HL-60/S4 (cell line): ENCODE results near the gene PPP1R3E.

Source experiments
- in situ Hi-C: fragments of 300-500 bp; cut with MboI; formaldehyde crosslinking; loops from 2 replicates; pipeline ENCODE4 v1.14.3; 2022; ENCODE audit warnings: low sequenced_read_pairs

PPP1R3E gene

DNA sequence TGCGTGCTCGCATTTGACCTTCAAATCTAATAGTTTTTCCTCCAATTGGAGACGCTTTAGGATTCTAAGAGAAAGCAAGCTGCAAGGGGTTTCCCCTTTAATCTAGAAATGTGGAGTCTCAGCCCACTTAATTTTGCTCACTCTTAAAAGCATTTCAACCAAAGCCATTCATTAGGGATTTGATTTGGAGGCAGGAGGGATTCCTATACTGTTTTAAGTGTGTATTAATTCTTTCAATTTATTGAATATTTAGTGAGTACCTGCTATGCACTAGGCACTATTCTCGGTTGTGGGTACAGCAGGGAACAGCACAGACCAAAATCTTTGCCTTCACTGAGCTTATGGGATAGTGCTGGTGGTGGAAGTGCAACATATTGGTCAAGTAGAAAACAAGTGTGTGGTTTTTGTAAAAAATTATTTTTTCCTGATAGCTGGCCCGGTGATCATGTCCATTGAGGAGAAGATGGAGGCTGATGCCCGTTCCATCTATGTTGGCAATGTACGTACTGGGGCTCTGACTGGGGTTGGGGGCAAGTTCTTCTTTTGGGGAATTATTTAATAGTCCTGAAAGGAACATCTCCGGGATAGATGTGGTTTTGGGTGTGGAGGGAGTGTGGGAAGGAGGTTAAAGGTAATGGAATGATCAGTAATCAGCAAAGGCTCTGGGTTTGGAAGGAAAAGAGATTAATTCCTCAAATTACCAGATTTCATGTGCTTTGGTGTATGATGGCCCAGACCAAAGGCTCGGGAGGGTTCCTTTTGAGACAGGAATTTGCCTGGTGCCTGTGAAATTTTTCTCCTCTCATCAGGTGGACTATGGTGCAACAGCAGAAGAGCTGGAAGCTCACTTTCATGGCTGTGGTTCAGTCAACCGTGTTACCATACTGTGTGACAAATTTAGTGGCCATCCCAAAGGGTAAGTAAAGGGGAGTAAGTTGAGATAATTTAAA, 20.2 kb upstream of the PPP1R3E start:
- in situ Hi-C loops: no loop called here

DNA sequence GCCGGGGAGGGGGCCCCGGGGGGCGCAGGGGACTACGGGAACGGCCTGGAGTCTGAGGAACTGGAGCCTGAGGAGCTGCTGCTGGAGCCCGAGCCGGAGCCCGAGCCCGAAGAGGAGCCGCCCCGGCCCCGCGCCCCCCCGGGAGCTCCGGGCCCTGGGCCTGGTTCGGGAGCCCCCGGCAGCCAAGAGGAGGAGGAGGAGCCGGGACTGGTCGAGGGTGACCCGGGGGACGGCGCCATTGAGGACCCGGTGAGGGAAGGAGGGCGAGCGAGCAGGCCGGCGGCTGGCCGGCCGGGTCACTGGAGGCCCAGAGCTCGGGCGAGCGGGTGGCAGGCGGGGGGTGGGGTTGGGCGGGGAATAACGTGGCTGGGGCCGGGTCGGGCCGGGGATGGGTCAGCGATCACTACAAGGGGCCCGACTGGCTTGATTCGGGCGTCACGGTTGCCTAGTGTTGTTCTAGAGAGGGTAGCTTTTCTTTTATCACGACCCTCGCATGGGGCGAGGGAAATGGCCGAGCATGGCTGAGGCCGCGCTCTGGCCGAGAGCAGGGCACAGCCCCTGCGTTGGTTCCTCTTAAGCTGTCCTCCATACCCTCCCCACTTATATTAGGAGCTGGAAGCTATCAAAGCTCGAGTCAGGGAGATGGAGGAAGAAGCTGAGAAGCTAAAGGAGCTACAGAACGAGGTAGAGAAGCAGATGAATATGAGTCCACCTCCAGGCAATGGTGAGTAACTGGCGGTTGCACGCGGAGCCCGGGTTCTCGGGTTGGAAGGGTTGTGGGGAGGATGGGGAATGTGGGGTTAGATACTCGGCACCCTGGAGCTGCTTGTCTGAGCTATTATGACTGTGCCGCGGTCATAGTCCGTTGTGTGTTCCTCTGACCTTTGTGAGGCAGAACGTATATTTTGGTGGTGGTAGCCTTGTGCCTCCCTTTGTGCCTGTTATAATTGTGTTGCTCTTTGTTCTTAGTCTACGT, 19.2 kb upstream of the PPP1R3E start:
- in situ Hi-C loops: no loop called here

DNA sequence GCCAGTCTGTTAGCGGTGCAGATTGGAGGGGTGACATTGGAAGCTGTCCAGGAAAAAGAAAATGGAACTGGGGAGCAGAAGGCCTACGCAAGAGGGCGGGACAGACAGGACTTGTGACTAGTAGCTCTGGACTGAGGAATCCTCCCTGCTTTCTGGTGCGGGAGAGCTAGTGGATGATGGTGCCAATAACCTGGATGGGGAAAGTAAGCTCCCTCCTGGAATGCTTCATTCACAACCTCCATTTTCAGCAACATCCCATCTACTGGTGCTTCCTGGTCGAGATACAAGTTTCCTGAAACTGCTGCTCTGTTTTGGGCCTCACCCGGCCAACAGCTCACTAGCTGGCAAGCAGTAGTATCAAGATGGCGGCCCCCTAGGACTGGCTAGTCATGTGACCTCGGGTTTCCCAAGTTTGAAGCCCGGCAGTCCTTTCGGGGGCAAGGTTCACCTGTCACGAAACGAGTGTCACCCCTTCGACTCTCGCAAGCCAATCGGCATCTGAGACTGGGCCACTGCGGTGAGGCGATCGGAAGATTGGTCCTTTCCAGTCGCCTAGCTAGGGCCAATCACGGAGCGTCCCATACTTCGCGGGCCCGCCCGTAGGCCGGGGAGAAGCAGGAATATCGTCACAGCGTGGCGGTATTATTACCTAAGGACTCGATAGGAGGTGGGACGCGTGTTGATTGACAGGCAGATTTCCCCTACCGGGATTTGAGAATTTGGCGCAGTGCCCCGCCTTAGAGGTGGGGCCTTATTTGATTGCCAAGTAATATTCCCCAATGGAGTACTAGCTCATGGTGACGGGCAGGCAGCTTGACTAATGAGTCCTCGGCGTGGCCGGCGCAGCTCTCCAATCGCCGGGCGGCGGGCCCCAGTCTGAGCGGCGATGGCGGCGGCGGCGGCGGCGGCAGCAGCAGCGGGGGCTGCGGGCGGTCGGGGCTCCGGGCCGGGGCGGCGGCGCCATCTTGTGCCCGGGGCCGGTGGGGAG, 18.2 kb upstream of the PPP1R3E start, which contains the start of gene PABPN1:
PABPN1 (plus strand) TSS at position 874 of the 988 bp plus-strand sequence; CDS start at position 887, 13 bp downstream.
- in situ Hi-C loops: no loop called here

DNA sequence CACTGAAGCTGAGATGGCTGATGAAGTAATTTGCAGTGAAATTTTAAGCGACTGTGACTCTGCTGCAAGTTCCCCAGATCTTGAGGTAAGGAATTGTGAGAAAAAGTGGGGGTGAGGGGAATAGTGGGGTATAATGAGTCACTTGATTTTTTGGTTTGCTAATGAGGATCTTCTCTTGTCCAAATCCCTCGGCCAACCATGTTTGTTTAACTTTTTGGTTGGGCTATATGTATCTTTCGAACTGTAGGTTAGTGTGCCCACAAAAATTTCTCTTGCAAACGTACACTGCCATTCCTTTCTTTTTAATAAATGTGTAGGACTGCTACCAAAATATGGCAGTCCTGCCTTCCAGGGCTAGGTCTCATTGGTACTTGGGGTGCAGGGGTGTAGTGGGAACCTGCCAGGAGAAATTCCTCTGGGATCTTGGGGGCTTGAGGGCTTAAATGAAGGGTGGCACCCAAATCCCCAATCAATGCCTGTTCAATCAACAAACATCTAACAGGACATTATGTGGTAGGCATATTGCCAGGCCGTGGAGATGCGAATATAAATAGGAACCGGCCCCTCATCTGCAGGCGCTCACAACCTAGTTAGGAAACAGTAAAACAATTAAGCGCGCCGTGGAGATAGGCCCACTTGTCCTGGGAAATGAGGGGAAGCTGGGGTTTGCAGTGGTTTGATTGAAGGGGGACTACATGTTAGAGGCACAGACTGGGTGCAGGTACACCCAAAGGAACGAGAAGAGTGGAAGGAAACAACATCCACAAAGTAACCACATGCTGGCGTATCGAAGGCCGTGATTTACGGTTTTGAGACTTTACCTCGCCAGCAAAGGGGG, 17.3 kb upstream of the PPP1R3E start:
- in situ Hi-C loops: no loop called here

DNA sequence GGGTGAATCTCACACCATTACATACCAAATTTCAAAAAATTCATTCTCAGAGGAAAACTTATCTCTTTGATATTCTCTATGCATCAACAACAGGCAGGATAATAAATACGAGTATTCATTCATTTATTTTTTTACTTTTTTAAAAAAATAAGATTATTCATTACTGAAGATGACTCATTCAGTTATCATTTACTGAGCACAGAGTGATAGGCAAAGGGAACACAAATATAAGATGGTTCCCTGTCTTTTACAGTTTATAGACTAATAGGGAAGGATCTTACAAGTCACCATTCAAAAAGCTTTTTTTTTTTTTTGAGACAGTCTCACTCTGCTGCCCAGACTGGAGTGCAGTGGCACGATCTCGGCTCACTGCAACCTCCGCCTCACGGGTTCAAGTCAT, 13.6 kb upstream of the PPP1R3E start:
- in situ Hi-C loops: no loop called here

DNA sequence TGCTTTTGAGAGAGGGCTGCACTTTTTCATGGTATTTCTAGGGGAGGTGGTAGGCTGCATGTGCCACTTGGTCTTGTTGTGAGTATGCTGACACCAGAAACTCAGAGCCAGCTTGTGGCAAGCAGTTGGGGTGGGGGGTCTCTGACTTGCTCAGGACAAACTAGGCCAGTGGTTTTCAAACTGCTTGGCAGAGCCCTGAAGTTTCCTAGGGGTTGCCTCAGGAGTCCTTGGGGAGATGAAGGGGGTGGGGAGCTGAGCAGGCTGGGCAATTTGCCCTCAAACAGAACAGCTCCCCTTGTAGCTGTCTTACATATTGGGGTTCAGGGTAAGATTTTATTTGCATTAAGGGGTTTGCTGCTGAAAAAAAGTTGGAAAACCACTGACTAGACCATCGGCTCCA, 7.9 kb upstream of the PPP1R3E start:
- in situ Hi-C loops: no loop called here

DNA sequence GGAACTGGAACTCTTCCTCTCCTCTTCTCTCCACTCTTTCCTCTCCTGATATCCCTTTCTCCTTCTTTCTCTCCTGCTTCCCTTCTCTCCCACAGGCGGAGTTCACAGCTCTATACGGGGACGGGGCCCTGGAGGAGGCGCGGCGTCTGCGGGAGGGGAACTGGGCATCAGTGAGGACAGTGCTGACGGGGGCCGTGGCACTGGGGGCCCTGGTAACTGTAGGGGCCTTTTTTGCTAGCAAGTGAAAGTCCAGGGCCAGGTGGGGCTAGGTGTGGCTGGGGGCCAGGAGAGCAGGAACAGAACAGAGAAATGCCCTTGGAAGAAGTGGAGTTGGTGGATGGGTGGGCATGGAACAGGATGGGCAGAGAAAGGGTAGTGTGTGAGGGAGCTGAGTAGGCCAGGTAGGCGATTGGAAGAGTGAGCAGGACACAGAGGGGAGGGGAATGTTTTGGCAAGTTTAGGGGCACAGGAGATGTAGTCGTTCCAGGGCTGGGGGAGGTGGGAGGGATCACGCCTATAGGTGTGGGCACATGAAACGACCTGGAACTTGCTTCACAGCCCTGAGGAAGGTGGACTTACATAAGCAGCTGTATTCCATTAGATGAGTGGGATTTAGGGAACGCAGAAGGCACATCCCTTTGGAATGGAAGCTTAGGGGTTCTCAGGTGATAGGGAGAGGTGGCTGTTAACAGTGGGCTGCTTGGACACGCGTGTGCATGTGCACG, 6.2 kb upstream of the PPP1R3E start:
- in situ Hi-C loops: no loop called here

DNA sequence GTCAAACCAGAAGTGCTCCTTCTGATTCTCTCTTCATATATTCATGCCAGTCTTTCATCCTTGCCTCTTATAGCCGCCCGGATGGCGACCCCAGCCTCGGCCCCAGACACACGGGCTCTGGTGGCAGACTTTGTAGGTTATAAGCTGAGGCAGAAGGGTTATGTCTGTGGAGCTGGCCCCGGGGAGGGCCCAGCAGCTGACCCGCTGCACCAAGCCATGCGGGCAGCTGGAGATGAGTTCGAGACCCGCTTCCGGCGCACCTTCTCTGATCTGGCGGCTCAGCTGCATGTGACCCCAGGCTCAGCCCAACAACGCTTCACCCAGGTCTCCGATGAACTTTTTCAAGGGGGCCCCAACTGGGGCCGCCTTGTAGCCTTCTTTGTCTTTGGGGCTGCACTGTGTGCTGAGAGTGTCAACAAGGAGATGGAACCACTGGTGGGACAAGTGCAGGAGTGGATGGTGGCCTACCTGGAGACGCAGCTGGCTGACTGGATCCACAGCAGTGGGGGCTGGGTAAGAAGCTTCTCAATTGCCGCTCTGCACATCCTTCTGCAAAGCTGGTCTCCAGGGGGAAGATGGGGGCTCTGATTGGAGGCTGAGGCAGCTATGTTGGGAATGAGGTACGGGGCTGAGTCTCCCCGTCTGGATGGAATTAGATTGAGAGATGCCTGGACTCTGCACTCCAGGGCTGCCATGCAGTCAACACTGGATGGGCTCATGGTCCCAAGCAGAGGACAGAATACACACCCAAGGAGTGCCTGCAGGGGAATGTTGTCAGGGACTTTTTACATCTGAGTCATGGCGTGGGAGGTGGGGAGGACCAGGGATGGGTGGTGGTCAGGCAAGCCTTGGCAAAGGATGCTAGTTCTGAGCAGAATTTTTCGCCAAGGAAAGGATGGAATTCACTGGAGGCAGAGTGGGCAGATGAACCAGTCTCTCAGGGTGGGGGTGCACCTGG, 5.3 kb upstream of the PPP1R3E start:
- in situ Hi-C loops: no loop called here

DNA sequence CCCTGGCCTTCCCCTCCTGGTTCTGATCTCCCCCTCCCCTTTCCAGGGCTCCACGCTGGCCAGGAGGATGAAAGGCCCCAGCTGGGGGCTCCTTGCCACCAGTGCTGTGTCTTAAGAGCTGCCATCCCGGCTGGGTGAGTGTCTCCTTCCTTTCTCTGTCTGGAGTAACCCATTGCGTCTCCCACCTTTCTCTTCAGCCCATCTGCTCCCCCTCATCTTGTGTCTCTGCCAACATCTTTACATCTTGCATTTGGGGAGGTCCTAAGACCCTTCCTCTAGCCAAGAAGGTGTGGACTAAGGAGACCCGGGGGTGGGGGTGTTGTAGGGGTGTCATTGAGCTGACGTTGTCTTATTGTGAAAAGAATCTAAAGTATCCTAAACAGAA, 4.5 kb upstream of the PPP1R3E start:
- in situ Hi-C loops: no loop called here

DNA sequence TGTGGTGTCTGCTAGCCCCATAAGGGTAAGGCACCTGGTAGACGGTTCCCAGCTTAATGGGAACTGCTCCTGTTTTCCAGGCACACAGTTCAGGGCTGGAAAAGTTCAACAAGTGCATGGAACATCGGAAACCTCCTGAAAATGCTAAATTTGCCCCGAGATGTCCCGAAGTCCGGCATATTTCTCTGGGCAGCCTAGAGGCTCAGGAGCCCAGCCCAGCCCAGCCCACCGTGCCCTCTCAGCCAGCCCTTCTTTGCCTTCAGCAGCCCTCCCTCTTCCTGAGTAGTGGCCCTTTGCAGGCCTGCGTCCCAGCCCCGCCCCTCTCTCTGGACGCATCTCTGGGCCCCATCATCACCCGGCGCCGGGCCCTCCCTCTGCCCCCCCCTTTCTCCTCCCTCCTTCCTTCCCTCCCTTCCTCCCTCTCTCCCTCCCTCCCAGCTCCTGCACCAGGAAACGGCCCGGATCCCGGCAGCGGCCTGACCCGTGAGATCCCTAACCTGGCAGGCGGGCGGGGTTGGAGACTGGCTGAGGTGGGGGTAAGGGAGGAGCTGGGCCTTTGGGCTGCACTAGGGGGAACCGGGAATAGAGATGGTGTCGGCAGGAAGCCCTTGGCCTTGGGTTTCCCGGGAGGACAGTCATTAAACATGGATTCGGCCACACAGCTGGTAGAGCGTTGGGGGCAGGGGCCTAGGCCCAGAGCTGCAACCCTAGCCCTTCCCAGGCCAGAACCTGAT, 3.9 kb upstream of the PPP1R3E start, which contains the start of gene BCL2L2:
BCL2L2 (plus strand) TSS at position 422 of the 734 bp plus-strand sequence. CDS start 935 bp downstream, outside the sequence.
- in situ Hi-C loops: no loop called here

DNA sequence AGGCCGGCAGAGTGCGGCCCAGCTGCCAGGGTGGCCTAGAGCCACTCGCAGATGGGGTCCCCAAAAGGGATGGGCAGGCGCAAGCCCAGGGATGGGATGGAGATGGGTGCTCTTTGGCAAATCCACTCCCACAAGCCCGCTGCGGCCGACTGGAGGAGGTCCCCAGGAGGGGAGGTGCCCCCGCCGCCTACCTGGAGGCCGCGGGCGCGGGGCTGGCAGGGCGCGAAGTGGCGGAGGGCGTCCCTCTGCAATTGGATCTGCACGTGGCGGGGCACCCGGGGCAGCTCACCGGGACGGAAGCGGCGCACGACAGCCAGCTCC, 730 bp downstream of the PPP1R3E start:
- in situ Hi-C loops: no loop called here

DNA sequence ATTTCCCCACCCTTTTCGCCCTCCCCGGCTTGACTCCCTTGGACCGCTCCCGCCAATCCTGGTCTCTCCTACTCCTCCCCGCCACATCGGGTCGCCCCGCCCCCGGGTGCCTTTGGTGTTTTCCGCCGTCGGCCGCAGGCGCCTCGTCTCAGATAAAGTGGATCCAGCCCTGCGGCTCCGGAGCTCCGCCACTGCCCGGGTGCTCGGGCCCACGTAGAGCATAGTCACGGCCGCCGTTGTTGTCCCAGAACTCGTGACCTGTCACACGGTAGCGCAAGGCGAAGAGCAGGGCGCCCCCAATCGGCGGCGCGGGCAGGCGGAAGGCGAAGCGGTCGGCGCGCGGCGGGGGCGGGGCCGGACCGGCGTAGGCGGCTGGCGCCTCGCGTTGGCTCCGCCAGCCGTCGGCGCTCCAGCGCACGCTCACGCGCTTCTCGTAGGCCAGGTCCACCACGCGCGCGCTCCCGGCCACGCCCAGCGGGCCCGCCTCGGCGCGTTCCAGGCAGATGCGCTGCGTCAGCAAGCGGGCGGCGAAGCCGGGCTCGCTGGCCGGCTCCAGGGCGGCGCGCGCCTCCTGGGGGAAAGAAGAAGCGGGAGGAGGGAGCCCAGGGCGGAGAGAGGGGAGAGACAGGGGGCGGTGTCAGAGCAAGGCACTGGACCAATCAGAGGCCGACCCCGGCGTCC, 1.2 kb downstream of the PPP1R3E start:
- in situ Hi-C loops: no loop called here

DNA sequence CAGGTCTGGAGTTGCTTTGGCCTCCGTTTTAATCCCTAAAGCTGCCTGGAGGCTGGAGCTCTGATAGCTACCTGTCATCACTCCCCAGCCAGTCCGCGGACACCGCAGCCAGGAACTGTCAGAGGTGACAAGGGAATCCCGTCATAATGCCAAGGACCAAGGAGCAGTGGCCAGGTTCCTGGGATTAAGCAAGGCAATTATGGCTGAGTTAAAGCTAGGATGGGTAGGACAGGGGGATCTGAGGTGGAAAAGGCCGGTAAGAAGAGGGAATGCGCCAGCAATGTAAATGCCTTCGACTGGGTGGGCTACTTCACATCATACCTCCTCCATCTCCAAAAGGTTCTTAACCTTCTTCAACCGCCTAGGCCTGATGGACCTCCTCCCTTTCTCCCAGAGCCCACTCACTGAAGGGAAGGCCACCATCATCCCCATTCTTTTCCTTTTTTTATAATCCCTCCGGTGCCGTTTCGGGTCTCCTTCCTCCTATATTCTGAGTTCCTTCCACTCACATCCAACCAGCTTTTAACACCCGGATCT, 1.9 kb downstream of the PPP1R3E start:
- in situ Hi-C loops: no loop called here

DNA sequence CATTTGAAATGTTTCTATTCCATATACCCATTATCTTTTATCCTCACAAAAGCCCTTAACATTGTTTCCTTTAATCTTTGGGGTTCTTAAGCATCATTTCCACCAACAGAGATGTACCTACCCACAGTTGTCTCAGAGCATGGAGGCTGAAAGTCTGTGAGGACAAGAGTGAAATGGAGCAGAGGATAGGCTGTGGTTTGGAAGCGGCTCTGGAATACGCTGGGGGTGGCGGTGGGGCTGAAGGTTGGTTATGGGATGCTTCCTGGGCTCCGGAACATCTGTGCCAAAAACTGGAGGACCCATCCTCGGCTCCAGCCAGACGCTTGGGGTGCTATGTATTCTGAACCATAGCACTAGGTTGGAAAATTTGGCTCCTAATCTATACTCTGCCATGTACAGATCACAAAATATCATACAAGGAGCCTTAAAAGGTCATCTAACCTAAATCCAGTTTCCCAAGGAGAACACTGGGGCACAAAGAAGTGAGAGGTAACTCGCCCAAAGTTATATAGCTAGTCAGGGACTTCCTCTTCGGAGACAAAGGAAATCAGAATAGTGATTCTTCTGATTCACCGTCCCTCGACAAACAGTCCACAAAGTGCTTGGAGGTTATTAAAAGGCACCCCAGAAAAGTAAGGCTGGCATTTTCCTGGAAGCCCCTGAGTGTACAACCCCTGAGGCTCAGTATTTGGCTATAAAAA, 2.5 kb downstream of the PPP1R3E start:
- in situ Hi-C loops: no loop called here

DNA sequence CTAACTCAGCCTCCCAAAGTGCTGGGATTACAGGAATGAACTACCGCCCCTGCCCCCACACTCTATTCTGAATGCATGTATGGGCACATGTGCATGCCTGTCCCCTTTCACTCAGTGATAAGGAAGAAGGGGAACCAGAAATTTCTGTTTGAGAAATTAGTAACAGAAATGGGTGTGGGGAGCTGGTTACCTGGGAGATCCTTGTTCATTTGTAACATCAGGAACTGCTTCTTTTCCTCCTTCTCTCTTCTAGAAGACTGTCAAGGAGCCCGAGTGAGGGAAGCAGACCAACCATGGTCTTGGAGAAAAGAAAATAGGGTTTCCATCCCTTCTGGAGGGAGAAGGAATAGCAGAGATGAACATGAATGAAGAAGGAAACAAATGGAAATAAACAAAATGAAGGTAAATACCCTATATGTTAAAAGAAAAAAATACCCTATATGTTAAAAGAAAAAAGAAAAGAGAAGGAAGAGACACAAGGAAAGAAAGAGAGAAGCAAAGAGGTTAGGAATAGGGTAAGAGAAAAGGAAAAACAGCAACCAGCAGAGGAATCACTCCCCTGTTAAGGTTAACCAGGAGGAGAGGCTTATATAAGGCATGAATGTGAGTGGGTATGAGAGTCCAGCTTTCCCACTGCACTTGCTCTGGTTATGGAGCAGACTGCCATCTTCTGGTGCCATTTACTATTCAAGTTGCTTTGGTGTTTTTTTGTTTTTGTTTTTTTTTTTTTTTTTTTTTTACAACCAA, 3.3 kb downstream of the PPP1R3E start:
- in situ Hi-C loops: no loop called here
